Pulmonary artery endothelial cell (primary cell): ENCODE measurements around the gene C3orf38. TPM values are rescaled to one million over a fixed set of nuclear protein-coding genes. Genes with fewer than 3 reads are reported as not detected.
A peak's percentile ranks its signal among the peaks of the same experiment; 100 is the strongest.
"Not testable (repeated sequence)": the region's sequence is repeated elsewhere in the genome, so short reads cannot be mapped to it uniquely, and the experiment has no call there.

Source experiments
- DNase-seq: peaks from one replicate; pipeline ENCODE4 v3.0.0-alpha.2; 2011; ENCODE audit warnings: low read depth, low spot score
- total RNA-seq: library from RNA; depleted of rRNA; stranded (reverse); fragments of >200 nt; gene quantifications from 2 replicates; pipeline ENCODE4 v1.2.3, GENCODE V29; 2014

C3orf38 gene
- total RNA-seq, 1 donor from 2014 or later, result 20.8 TPM

DNA sequence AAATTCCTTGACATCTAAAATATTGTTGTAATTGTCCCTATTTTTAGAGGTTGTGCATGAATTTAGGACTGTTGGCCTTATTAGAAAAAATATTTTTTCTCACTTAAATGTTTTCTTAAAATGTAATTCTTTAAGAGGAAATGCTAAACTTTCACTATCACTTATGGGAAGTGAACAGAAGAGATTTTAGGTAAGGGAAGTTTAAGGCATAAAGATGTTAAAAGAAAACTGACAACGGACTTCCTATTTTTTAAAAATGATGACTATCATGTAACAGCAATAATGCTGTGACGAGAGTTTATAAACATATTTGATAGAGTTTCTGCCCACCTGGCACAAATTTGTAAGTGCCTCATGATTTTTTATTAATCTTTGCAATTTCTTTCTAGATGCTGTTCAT, 3.1 kb downstream of the C3orf38 start:
- no peak for DNase-seq

DNA sequence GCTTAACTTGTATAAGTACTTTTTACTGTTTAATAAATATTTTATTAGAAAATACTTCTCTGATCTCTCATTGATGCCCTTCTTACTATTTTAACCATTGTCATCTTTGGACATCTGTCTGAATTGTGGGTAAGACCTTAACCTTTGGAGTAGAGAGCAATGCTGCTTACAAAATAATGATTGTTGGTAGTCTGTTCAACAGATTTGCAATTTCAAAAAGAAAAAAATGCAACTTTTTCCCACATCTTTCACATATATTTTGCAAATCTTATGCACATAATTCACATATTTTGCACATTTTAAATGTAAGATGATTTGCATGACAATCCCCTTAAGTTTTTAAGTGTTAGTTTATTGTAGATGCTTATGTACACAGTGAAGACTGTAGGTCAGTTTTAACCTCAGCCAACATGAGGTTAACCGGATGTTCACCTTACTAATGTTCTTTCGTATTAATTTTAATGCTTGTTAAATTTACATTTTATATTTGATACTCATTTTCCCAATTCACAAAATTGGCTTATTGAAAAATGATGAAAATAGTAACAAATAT, 16.7 kb downstream of the C3orf38 start:
- DNase-seq, result no peak

DNA sequence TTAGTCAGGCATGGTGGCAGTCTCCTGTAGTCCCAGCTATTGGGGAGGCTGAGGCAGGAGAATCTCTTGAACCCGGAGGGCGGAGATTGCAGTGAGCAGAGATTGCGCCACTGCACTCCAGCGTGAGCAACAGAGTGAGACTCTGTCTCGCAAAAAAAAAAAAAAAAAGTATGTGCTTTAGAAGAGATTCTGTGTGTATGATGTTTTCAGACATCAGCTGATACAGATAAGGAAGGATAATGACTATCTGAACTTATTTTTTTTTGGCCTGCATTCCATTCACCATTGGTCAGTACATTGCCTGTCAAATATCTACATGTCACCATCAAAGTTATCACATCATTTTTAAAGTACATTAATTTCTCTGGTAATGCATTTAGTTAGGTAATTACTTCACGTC, 17.4 kb downstream of the C3orf38 start:
- DNase-seq, result no peak

GRCh38 chr3:88167704-88168103, 17.9 kb downstream of the C3orf38 start:
- no peak for DNase-seq

GRCh38 chr3:88168171-88168570, 18.4 kb downstream of the C3orf38 start:
- DNase-seq, result no peak

GRCh38 chr3:88180398-88180999, 30.7 kb downstream of the C3orf38 start:
- no peak for DNase-seq

DNA sequence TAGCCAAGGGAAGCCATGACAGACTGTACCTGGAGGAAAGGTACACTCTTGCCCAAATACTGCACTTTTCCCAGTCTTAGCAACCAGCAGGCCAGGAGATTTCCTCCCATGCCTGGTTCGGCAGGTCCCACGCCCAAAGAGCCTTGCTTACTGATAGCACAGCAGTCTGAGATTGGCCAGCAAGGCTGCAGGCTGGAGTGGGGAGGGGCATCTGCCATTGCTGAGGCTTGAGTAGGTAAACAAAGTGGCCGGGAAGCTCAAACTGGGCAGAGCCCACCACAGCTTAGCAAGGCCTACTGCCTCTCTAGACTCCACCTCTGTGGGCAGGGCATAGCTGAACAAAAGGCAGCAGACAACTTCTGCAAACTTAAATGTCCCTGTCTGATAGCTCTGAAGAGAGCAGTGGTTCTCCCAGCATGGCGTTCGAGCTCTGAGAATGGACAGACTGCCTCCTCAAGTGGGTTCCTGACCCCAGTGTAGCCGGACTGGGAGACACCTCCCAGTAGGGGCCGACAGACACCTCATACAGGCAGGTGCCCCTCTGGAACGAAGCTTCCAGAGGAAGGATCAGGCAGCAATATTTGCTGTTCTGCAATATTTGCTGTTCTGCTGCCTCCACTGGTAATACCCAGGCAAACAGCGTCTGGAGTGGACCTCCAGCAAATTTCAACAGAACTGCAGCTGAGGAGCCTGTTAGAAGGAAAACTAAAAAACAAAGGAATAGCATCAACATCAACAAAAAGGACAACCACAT, 32.6 kb downstream of the C3orf38 start:
- DNase-seq, result not testable (repeated sequence)

DNA sequence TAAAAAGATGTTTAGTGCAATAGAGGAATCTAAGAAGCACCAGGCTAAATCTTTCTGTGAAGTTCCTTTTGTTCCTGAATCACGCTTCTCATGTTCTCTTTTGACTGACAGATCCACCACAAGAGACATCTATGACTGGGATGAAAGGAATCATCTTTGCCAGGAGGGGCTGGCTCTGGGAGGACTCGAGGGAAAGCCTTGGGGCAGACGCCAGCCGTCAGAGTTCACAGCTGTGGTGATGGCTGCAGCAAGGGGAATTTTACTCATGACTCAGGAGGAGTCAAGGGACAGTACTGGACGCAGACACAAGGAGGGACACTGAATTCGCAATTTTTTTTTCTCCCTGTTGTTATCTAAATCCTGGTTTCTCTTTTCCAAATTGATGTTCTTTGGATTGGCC, 38.7 kb downstream of the C3orf38 start:
- no peak for DNase-seq

GRCh38 chr3:88189361-88189810, 39.6 kb downstream of the C3orf38 start:
- no peak for DNase-seq

- DNase-seq, result no peak
Observed at GRCh38 chr3:88191872-88192409, 42.2 kb downstream of the C3orf38 start.

DNA sequence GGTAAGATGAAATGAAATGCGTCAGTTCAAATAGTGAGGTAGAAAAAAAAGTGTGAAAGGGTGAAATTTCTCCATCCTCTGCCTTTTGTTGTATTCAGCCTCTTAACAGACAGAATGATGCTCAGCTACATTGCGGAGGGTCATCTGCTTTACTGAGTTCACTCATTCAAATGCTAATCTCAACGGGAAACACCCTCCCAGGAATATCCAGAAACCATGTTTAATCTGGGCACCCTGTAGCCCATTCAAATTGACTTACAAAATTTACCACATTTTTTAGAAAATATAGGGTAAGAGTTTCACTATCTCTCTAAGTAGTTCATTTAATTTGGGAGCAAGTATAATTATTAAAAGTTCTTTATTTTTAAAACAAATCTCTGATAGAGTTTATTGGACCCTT, 42.9 kb downstream of the C3orf38 start:
- DNase-seq, result no peak

GRCh38 chr3:88195951-88196434, 46.2 kb downstream of the C3orf38 start:
- no peak for DNase-seq

GRCh38 chr3:88198121-88198520, 48.4 kb downstream of the C3orf38 start:
- DNase-seq, result no peak

DNA sequence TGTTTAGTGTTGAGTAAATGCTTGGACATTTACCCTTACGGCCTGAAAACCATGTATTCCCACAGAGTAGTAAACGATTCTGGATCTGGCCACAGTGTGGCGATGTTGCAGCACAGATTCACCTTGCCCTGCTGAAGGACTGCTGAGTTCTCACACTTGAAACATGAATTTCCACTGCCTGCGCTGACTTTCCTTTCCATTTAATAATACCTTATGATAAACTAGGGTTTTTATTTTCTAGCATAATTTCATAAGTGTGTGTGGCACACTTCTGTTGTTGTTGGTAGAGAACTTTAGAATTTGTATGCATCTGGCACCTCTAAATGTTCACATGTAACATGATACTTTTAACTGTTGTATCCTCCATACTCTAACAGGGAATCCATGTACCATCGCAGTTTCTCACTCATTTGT, 53.9 kb downstream of the C3orf38 start:
- peak; percentile 11 for DNase-seq

Other genes with a start within 250 kb of the C3orf38 start
- gene CGGBP1, start 91.0 kb upstream of the C3orf38 start, total RNA-seq, result 43.7 and 68.0 TPM in 2 replicates
- 13.8 and 18.7 TPM in 2 replicates for gene ZNF654, start 90.7 kb upstream of the C3orf38 start, total RNA-seq